Naive thymus-derived CD8-positive, alpha-beta T cell (primary cell): ENCODE results near the gene TFEC. TPM values are rescaled to one million over a fixed set of nuclear protein-coding genes. Genes with fewer than 3 reads are reported as not detected.
A peak's percentile ranks its signal among the peaks of the same experiment; 100 is the strongest.

Experiments
- ATAC-seq, 2 donors: fragments of 150-1000 bp; cut with Tn5 transposase in 1 of 2; sonication (Bioruptor Pico), chemical (Tn5 transposase) in 1 of 2; 1 replicate in 1 of 2; 2 replicates in 1 of 2; pipeline ENCODE4 v1.10.0; 2021; ENCODE audit warnings: mild to moderate bottlenecking in 2 of 2, moderate library complexity in 2 of 2
- POLR2A ChIA-PET: fragments of 350-600 bp; sonication (Branson Sonifier 250); formaldehyde crosslinking; loops from one replicate; lab custom pipeline; 2021; ENCODE audit warnings: antibody characterized with exemption; lab: Charles Lee
- DNase-seq, 10 donors: peaks; one replicate each; pipeline versions ENCODE4 v3.0.0 to v3.0.0-alpha.2; 2020 to 2022
- H3K27ac Mint-ChIP-seq, 10 donors: one replicate each; pipeline ENCODE4 v1.8.0; 2020 to 2022; ENCODE audit warnings: mild to moderate bottlenecking in 10 of 10, mixed read lengths in 10 of 10, moderate library complexity in 4 of 10, inconsistent platforms in 1 of 10
- H3K27me3 Mint-ChIP-seq, 5 donors: one replicate each; pipeline ENCODE4 v1.8.0; 2021 to 2022; ENCODE audit warnings: mixed read lengths in 5 of 5
- H3K36me3 Mint-ChIP-seq, 3 donors: one replicate each; pipeline ENCODE4 v1.8.0; 2020 to 2022; ENCODE audit warnings: mixed read lengths in 3 of 3, mild to moderate bottlenecking in 2 of 3, inconsistent platforms in 1 of 3
- H3K4me1 Mint-ChIP-seq, 4 donors: one replicate each; pipeline ENCODE4 v1.8.0; 2021 to 2022; ENCODE audit warnings: mixed read lengths in 4 of 4
- H3K4me3 Mint-ChIP-seq, 10 donors: one replicate each; pipeline ENCODE4 v1.8.0; 2020 to 2022; ENCODE audit warnings: mild to moderate bottlenecking in 10 of 10, mixed read lengths in 10 of 10, moderate library complexity in 6 of 10, inconsistent platforms in 1 of 10
- H3K9me3 Mint-ChIP-seq, 9 donors: one replicate each; pipeline ENCODE4 v1.8.0; 2020 to 2022; ENCODE audit warnings: mixed read lengths in 9 of 9, mild to moderate bottlenecking in 3 of 9, inconsistent platforms in 1 of 9, moderate library complexity in 1 of 9
- polyA plus RNA-seq, 3 donors: library from polyadenylated mRNA; unstranded; fragments of 300-500 nt; fragmentation: Illumina TruSeq; gene quantifications; one replicate each; pipeline ENCODE4 v1.2.3, GENCODE V29; 2021
- total RNA-seq, 8 experiments: library from RNA in 2 of 8; stranded (reverse) in 2 of 8; gene quantifications; one replicate each; pipeline ENCODE4 v1.2.3 and lab custom pipeline; 2021 to 2026

Gene TFEC
- total and polyA plus RNA-seq, 5 experiments from 2014 or later, result 0.83 to 0.96 TPM; not detected in 3

GRCh38 chr7:115888981-115889668 is 141.4 kb downstream of the TFEC start:
- H3K27me3 Mint-ChIP-seq, result peaks cover 0 to 4% (median 0%) of the 10 kb centered on the region in 5 donors
- H3K27ac Mint-ChIP-seq, result peak overlapping the region in 1 of 10 donors; percentile 87
- no peak overlapping the region for H3K4me3 Mint-ChIP-seq
- peaks cover 0 to 16% (median 2%) of the 10 kb centered on the region in 9 donors for H3K9me3 Mint-ChIP-seq
- POLR2A ChIA-PET, result no interaction called here
- DNase-seq (no peak), ATAC-seq (no peak)
- no peaks in the 10 kb centered on the region for H3K4me1 Mint-ChIP-seq
- no peaks in the 10 kb centered on the region for H3K36me3 Mint-ChIP-seq

- Mint-ChIP-seq H3K27ac (no peak overlapping the region), H3K9me3 (peaks cover 0 to 10% (median 0%) of the 10 kb centered on the region in 9 donors), H3K27me3 (peaks cover 0 to 4% (median 0%) of the 10 kb centered on the region in 5 donors), H3K36me3 (no peaks in the 10 kb centered on the region), H3K4me3 (no peak overlapping the region), H3K4me1 (no peaks in the 10 kb centered on the region)
- POLR2A ChIA-PET, result no interaction called here
- DNase-seq, result no peak
- no peak for ATAC-seq
These were observed 145.0 kb downstream of the TFEC start for GRCh38 chr7:115885550-115885949.

Other genes with a start within 250 kb of the TFEC start
- gene TES, start 179.8 kb upstream of the TFEC start, total RNA-seq, result 100 to 1,000 TPM; 119 to 122 TPM
- 100 to 1,000 TPM; 177 to 185 (median 181) TPM for gene TES, start 179.8 kb upstream of the TFEC start, polyA plus RNA-seq